Measurements from ENCODE around the gene ADGRG2. TPM values are rescaled to one million over a fixed set of nuclear protein-coding genes. Genes with fewer than 3 reads are reported as not detected.

ADGRG2 gene
- total and polyA plus RNA-seq, 2 donors (not counting 1 experiment from before 2014, with no cell fraction given), result not detected

DNA sequence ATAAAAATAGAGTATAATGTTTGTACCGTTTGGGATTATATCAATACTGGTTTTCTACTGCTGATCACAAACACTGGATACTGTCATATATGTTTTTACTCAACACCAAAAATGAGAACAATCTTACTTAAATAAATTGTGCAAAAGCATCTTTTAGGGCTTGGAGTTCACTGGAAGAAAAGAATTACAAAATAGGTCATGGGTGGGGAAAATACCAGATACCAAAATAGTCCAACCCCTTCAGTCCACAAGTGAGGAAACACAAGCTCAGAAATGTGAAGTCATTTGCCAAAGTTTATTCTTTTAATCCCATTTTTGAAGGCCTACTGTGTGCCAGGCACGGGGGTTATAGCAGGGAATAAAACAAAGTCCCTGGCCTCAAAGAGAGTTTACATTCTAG lies 64.4 kb downstream of the ADGRG2 start:
- no CpG with 5 or more reads among the region's 2 CpGs for WGBS (ENCODE audit: insufficient coverage)
- no peaks in the 10 kb centered on the region for H3K27me3 ChIP-seq (replicated peaks in 1 of 4; ENCODE audit: control extremely low read depth in 1 of 4, control insufficient read depth in 3 of 4, insufficient read depth in 4 of 4, low read length in 3 of 4)
- ATAC-seq (ENCODE audit: low read depth) (no peak), DNase-seq (no peak)
- Mint-ChIP-seq H3K4me3 (no peak overlapping the region), H3K27ac (no peak overlapping the region), H3K4me1 (no peaks in the 10 kb centered on the region), H3K9me3 (ENCODE audit: insufficient read depth) (no peaks in the 10 kb centered on the region), H3K27me3 (no peaks in the 10 kb centered on the region)
- ChIA-PET CTCF (no interaction called here), POLR2A (no interaction called here)
- no peaks in the 10 kb centered on the region for H3K79me2 ChIP-seq (ENCODE audit: control insufficient read depth, insufficient read depth, low read length)
- H4K20me1 ChIP-seq (ENCODE audit: control insufficient read depth, insufficient read depth, low read length, poor library complexity, severe bottlenecking), result no peaks in the 10 kb centered on the region
- H3K27ac ChIP-seq (ENCODE audit: low read length in 2 of 2), result no peak overlapping the region
- TF ChIP-seq, protein P1, sequence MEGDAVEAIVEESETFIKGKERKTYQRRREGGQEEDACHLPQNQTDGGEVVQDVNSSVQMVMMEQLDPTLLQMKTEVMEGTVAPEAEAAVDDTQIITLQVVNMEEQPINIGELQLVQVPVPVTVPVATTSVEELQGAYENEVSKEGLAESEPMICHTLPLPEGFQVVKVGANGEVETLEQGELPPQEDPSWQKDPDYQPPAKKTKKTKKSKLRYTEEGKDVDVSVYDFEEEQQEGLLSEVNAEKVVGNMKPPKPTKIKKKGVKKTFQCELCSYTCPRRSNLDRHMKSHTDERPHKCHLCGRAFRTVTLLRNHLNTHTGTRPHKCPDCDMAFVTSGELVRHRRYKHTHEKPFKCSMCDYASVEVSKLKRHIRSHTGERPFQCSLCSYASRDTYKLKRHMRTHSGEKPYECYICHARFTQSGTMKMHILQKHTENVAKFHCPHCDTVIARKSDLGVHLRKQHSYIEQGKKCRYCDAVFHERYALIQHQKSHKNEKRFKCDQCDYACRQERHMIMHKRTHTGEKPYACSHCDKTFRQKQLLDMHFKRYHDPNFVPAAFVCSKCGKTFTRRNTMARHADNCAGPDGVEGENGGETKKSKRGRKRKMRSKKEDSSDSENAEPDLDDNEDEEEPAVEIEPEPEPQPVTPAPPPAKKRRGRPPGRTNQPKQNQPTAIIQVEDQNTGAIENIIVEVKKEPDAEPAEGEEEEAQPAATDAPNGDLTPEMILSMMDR (IDR thresholded peaks at IDR 0.05), result no peak
- no peak for TF ChIP-seq EZH2 (IDR thresholded peaks at IDR 0.05; ENCODE audit: borderline replicate concordance, insufficient read depth, low read depth, low read length, poor library complexity, severe bottlenecking)
- no peak overlapping the region for H2AFZ ChIP-seq (ENCODE audit: insufficient read depth, low read depth, low read length, poor library complexity, severe bottlenecking)
- no peaks in the 10 kb centered on the region for H3K36me3 ChIP-seq (replicated peaks in 1 of 2; ENCODE audit: control extremely low read depth in 1 of 2, control insufficient read depth in 1 of 2, extremely low read depth in 1 of 2, insufficient read depth in 2 of 2, low read length in 1 of 2)
- no peak overlapping the region for H3K9ac ChIP-seq (ENCODE audit: low read length)
- no peaks in the 10 kb centered on the region for H3K9me3 ChIP-seq (ENCODE audit: control extremely low read depth in 1 of 3, control insufficient read depth in 2 of 3, insufficient read depth in 1 of 3, low read length in 2 of 3)
- no peak overlapping the region for H3K4me2 ChIP-seq (replicated peaks; ENCODE audit: low read depth, low read length, poor library complexity, severe bottlenecking)
- H3K4me3 ChIP-seq (ENCODE audit: control extremely low read depth in 1 of 5, extremely low read depth in 1 of 5, insufficient read depth in 1 of 5, low read depth in 2 of 5, low read length in 4 of 5), result no peak overlapping the region
- no peaks in the 10 kb centered on the region for H3K4me1 ChIP-seq (ENCODE audit: control insufficient read depth in 2 of 2, insufficient read depth in 2 of 2, low read length in 2 of 2)
- intact Hi-C loops (cut with micrococcal nuclease), result no loop called here

DNA sequence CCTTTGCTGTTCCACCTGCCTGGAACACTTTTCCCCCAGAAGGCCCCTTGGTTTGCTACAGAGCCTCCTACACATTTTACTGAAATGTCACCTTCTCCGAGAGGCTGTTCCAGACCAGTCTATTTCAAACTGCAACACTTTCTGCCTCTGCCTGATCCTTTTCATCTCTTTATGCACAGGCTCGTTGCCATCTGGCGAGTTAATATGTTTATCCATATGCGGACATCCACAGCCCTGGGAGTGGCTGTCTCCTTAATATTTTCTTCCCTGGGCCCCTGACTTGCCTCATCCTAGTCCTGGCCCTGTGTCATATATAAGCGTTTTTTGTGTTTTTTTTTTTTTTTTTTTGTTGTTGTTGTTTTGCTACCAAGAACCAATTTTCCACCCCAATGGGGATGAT lies 73.2 kb downstream of the ADGRG2 start:
- no peaks in the 10 kb centered on the region for H3K4me1 Mint-ChIP-seq
- H3K4me3 ChIP-seq (ENCODE audit: control extremely low read depth in 1 of 5, extremely low read depth in 1 of 5, insufficient read depth in 1 of 5, low read depth in 2 of 5, low read length in 4 of 5), result no peak overlapping the region
- H2AFZ ChIP-seq (ENCODE audit: insufficient read depth, low read depth, low read length, poor library complexity, severe bottlenecking), result no peak overlapping the region
- H3K27ac Mint-ChIP-seq, result no peak overlapping the region
- H3K27me3 Mint-ChIP-seq, result no peaks in the 10 kb centered on the region
- no peaks in the 10 kb centered on the region for H3K27me3 ChIP-seq (replicated peaks in 1 of 4; ENCODE audit: control extremely low read depth in 1 of 4, control insufficient read depth in 3 of 4, insufficient read depth in 4 of 4, low read length in 3 of 4)
- POLR2A ChIA-PET, result no interaction called here
- 83% methylated on average over 2 of the region's 5 CpGs for WGBS (ENCODE audit: insufficient coverage)
- no peak overlapping the region for H3K4me3 Mint-ChIP-seq
- H3K9ac ChIP-seq (ENCODE audit: low read length), result no peak overlapping the region
- CTCF ChIA-PET, result no interaction called here
- no peak for TF ChIP-seq EZH2 (IDR thresholded peaks at IDR 0.05; ENCODE audit: borderline replicate concordance, insufficient read depth, low read depth, low read length, poor library complexity, severe bottlenecking)
- TF ChIP-seq, protein P1 (IDR thresholded peaks at IDR 0.05), result no peak
- no peak for ATAC-seq (ENCODE audit: low read depth)
- no peaks in the 10 kb centered on the region for H4K20me1 ChIP-seq (ENCODE audit: control insufficient read depth, insufficient read depth, low read length, poor library complexity, severe bottlenecking)
- no peaks in the 10 kb centered on the region for H3K79me2 ChIP-seq (ENCODE audit: control insufficient read depth, insufficient read depth, low read length)
- no peaks in the 10 kb centered on the region for H3K9me3 Mint-ChIP-seq (ENCODE audit: insufficient read depth)
- no peak for DNase-seq
- intact Hi-C loops (cut with micrococcal nuclease), result no loop called here
- no peaks in the 10 kb centered on the region for H3K9me3 ChIP-seq (ENCODE audit: control extremely low read depth in 1 of 3, control insufficient read depth in 2 of 3, insufficient read depth in 1 of 3, low read length in 2 of 3)
- no peak overlapping the region for H3K27ac ChIP-seq (ENCODE audit: low read length in 2 of 2)
- no peaks in the 10 kb centered on the region for H3K36me3 ChIP-seq (replicated peaks in 1 of 2; ENCODE audit: control extremely low read depth in 1 of 2, control insufficient read depth in 1 of 2, extremely low read depth in 1 of 2, insufficient read depth in 2 of 2, low read length in 1 of 2)
- H3K4me1 ChIP-seq (ENCODE audit: control insufficient read depth in 2 of 2, insufficient read depth in 2 of 2, low read length in 2 of 2), result no peaks in the 10 kb centered on the region
- no peak overlapping the region for H3K4me2 ChIP-seq (replicated peaks; ENCODE audit: low read depth, low read length, poor library complexity, severe bottlenecking)

Data from B cell (primary cell).